OCI-LY1 (cell line): Measurements from ENCODE around the gene PLEKHA7.

ENCODE experiments used
- CTCF ChIP-seq: fragments of 200-600 bp; sonication (generic), shearing (Covaris generic); IDR thresholded peaks from 2 replicates; pipeline ENCODE4 v1.5.1; 2017; ENCODE audit warnings: mild to moderate bottlenecking, antibody characterized with exemption, low read length, moderate library complexity, mixed read lengths
- EZH2 ChIP-seq: fragments of 200-600 bp; sonication (generic), shearing (Covaris generic); IDR thresholded peaks from 2 replicates; pipeline ENCODE4 v1.8.0; 2017; ENCODE audit warnings: borderline replicate concordance, mixed run types, mild to moderate bottlenecking, antibody characterized with exemption, low read length, moderate library complexity, mixed read lengths

GRCh38 chr11:16839821-16840220 lies 174.4 kb downstream of the PLEKHA7 start:
- TF ChIP-seq CTCF: no peak
- TF ChIP-seq EZH2: no peak
